Stimulated activated CD8-positive, alpha-beta memory T cell treated with anti-CD3 and anti-CD28 coated beads, Interleukin-7, amount 100 ng/mL, for 24 hours (primary cell): ENCODE measurements around the gene FNDC4.
"Not testable (repeated sequence)": the region's sequence is repeated elsewhere in the genome, so short reads cannot be mapped to it uniquely, and the experiment has no call there.

Experiments used
- DNase-seq: peaks from one replicate; pipeline ENCODE4 v3.0.0-alpha.2; 2020; ENCODE audit warnings: low read depth

Gene FNDC4

DNA sequence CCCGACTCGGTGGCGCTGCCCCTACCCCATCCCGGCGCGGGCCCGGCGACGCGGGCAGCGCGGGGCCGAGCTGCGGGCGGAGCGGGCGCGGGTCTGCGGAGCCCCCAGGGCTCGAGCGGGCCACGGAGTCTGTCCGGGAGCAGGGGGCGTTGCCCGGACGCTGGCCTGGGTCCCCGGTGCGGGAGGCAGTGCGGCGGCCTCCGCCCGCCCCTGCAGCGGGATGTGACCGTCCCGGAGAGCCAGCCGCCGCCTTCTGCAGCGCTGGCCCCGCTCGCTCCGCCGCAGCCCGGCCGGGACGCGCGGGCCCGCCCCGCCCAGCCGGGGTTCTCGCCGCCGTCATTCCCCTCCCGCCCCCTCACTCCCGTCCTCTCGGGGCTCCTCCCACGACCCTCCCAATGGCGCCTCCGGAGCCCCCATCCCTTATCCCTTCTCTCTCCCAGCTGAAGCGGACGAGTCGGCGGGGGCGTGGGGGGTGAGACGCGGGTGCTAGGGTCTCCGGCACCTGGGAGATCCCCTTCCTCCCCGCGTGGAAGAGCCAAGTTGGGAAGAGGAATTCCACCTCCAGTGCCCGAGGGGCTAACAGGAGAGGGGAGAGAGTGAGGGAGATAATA lies at the start of gene FNDC4:
Gene FNDC4 (minus strand): TSS at position 257 of the 611 bp plus-strand sequence. CDS start 521 bp downstream, outside the sequence.
- DNase-seq: no peak

DNA sequence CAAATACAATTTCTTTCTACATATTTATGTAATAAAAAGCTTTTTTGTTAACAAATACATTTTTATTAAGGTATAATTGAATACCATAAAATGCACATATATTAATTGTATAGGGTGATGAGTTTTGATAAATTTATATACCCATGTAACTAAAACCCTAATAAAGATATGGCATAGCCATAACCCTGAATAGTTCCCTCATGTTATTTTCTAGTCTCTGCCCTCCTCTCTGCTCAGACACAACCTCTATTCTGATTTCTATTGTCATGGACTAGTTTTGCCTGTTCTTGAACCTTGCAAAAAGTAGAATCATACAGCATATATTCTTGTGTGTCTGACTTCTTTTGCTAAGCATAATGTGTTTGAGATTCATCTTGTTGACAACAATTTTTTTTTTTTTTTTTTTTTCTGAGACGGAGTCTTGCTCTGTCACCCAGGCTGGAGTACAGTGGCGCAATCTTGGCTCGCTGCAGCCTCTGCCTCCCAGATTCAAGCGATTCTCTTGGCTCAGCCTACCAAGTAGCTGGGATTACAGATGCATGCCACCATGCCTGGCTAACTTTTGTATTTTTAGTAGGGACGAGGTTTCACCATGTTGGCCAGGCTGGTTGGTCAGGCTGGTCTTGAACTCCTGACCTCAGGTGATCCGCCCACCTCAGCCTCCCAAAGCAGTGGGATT lies 49.3 kb upstream of the FNDC4 start:
- no peak for DNase-seq

GRCh38 chr2:27539649-27540048 lies 44.6 kb upstream of the FNDC4 start:
- not testable (repeated sequence) for DNase-seq

DNA sequence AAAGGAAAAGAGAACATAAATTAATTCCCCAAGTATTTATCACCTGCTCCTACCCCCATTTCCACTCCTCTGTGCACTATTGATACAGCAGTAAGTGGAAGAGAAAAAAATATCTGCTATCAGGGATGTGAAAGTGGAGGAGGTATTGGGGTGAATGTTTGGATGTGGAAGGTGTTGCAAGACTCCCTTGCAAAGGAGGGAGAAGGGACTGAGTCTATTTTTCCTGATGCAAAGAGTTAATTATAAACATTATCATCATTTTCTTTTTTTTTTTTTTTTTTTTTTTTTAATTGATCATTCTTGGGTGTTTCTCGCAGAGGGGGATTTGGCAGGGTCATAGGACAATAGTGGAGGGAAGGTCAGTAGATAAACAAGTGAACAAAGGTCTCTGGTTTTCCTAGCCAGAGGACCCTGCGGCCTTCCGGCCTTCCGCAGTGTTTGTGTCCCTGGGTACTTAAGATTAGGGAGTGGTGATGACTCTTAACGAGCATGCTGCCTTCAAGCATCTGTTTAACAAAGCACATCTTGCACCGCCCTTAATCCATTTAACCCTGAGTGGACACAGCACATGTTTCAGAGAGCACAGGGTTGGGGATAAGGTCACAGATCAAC lies 43.9 kb upstream of the FNDC4 start:
- not testable (repeated sequence) for DNase-seq

DNA sequence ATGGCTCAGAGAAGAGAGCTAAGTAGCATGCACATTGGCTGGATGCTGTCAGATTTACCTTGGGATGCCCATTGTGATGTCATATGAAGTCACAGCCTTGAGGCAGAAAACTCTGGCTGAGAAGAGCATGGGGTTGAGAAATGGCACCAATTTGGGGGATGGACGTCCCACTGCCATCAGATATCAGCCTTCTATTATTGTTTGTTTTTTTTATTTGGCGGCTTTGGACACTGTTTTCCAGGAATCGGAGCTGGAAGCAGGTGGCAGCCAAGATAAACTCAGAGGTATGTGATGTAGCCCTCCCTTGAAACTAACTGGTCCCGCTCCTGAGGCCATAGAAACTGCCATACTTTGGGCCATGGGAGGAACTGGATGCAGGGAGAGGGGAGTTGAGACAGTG lies 42.3 kb upstream of the FNDC4 start:
- no peak for DNase-seq

- no peak for DNase-seq
Observed at GRCh38 chr2:27531983-27532382, 37.0 kb upstream of the FNDC4 start.

GRCh38 chr2:27527182-27527581 lies 32.2 kb upstream of the FNDC4 start:
- no peak for DNase-seq

DNA sequence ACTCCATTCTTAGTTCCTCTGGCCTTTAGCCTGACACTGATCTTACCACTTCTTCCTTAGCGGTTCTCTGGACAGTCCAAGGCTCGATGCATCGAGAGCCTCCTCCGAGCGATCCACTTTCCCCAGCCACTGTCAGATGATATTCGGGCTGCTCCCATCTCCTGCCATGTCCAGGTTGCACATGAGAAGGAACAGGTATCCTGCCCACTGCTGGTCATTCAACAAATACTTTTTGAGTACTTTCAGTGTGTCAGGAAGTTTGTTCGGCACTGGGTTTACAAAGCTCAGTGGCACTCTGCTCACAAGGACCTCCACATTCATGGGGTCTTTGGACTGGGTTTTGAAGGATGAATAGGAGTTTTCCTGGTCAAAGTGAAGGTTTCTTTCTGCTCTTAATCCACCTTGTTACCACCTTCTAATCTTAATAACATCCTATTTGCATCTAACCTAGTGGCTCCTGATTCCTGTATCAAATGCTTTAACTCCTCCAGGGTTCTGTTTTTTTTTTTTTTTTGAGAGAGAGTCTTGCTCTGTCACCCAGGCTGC lies 27.5 kb upstream of the FNDC4 start:
- no peak for DNase-seq

DNA sequence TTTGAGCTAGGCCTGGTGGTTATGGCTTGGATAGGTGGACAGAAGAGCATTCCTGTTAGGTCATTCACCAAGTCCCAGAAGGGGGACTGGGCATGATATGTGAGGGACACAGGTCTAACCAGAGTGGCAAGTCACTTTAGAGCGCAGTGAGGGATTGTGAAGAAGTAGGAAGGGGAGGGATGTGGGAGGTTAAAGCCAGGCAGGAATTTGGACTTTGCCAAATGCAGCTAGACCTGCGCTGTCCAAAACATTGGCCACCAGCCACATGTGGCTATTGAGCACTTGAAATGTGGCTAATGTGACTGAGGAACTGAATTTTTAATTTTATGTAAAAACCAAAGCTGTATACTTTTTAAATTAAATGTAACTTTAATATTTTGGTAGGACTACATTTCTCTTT lies 25.3 kb upstream of the FNDC4 start:
- DNase-seq: no peak

DNA sequence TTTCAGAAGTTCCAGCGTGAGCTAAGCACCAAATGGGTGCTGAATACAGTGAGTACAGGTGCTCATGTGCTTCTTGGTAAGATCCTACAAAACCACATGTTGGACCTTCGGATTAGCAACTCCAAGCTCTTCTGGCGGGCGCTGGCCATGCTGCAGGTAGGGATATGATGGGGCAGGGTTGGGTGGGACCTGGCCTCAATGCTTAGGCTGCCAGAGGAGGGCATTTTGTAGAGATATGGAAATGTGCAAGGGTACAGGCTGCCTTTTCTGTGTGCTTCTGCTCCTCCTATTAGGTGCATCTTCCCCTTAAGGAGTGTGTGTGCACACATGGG lies 23.7 kb upstream of the FNDC4 start:
- no peak for DNase-seq

DNA sequence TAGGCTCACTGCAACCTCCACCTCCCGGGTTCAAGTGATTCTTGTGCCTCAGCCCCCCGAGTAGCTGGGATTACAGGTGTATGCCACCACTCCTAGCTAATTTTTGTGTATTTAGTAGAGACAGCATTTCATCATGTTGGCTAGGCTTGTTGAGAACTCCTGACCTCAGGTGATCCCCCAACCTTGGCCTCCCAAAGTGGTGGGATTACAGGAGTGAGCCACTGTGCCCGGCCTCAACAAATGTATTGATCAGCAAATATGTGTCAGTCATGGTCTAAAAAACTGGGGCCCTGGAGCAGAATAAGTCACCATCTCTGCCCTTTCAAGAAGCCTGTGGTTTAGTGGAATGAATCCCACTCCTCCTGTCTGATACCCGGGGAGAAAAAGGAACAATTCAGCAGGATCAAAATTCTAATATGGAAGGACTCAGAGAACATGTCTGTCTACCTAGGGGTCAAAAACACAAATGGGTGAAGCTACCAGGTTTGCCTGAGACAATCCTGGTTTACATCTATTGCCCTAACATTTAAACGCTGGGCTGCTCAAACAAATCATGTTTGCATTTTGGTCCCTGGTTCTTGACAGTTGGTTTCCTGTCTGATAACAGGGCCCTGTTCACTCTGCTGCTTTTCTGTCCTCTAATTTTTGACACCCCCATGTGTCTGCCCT lies 23.2 kb upstream of the FNDC4 start:
- DNase-seq: no peak

GRCh38 chr2:27509326-27509725 lies 14.3 kb upstream of the FNDC4 start:
- no peak for DNase-seq

DNA sequence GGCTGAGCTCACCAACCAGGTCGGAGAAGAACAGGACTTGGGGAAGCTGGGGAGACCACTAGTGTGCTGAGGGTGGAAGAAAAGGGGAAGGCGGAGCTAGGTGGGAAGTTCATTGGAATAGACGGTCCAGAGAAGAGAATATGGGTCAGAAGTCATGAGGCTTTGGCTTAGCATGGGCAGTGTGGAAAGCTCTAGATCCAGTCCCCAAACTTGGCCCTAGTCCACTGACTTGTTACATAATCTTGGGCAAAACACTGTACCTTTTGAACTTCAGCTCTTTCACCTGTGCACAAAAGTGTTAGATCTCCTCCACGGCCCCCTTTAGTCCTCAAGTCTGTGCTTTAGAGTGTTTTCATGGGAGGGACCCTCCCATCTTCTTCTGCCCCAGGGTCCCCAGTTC lies 12.3 kb upstream of the FNDC4 start:
- DNase-seq: no peak

GRCh38 chr2:27506587-27506986 lies 11.6 kb upstream of the FNDC4 start:
- no peak for DNase-seq

DNA sequence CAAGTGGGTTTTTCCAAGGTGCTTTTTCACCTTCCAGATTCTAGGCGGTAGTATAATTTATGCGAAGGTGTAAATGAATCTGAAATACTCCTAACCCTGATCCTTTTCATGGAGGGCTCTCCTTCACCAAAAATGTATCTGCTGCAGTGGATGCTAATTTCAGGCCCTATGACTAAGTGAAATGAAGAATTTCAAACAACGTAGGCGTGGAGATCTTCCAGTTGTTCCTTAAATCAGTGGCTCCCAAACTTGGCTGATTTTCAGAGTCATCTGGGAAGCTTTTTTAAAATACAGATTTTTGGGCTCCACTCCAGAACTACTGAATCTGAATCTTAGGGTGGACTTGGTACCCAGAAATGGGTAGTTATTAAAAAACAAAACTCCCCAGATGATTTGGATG lies 7.1 kb upstream of the FNDC4 start:
- DNase-seq: no peak

DNA sequence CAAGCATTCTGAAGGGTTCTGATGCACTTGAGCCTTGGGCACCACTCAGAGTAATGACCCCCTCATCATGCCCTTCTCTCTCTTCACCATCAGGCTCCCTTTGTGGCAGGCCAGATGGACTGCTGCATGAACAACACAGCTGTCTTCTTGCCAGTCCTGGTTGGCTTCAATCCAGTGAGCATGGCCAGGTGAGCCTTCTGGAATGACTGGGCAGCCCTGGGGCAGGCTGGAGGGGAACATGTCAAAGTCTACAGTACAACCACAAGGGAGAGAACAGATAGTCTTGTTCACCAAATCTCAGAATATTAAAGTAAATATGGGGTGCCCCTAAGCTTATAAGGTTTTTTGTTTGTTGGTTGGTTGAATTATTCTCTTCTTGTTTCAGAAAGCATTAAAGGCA lies 6.0 kb upstream of the FNDC4 start:
- DNase-seq: no peak

DNA sequence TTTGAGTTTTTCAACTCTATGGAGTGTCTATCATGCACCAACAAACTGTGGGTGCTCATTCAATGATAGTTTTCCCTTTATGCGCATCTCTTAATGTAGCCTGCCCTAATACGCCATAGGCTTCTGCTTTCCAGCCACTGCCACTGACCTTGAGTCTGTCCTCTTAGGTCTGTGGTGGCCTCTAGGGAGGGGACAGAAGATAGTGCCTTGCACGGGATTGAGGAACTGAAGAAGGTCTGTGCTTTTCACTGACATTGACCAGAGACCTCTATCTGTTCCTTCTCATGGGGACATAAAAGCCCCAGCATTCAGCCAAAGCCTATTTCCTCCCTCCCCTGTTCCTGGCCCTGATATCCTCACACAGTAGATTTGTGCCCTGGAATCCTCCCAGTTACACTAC lies 4.0 kb upstream of the FNDC4 start:
- no peak for DNase-seq

- no peak for DNase-seq
Observed at GRCh38 chr2:27497288-27497627, 2.3 kb upstream of the FNDC4 start.

- no peak for DNase-seq
Observed at GRCh38 chr2:27496357-27497287, 1.6 kb upstream of the FNDC4 start, which contains the start of gene GCKR. Gene GCKR, plus strand, starts transcription at chr2:27496839. Its CDS starts 66 bp downstream, at chr2:27496905.

- no peak for DNase-seq
Observed at GRCh38 chr2:27495840-27496356, 898 bp upstream of the FNDC4 start.

DNA sequence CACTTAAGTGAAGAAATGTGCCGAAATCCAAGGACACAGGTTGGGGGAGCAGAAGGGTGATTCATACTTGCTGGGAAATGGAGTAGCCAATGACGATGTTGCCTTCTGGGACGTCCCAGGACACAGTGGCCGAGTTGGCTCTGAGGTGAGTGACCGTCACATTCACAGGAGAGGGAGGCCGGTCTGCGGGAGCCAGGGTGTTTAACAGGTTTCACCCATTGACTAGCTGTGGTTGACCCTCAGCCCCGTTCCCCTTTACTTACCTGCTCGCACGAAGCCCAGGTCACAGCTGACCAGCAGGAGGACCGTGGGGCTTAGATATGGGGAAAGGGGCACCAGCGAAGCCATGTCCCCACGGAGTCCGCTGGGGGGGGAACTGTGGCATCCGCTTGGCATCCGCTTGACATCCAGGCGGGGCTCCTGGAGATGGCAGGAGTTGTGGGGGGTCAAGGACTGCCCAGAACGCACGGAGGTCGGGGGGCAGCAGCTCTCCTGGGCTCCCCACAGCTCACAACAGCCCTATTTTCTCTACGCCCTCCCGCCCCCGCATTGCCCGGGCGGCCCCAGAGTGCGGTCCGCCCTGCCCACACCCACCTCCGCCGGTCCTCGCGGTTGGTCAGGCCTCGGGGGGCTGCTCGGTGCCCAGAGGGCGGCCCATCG lies 586 bp downstream of the FNDC4 start:
- DNase-seq: no peak
